Lower lobe of right lung (tissue), 2 donors: Measurements from ENCODE around the gene MRPL51. TPM values are rescaled to one million over a fixed set of nuclear protein-coding genes. Genes with fewer than 3 reads are reported as not detected.

Source experiments
- ATAC-seq, 2 donors: fragments of 200-7000 bp; cut with Tn5 transposase; one replicate each; pipeline ENCODE4 v1.9.1; 2020 to 2022; ENCODE audit warnings: mild to moderate bottlenecking in 2 of 2, moderate library complexity in 2 of 2
- DNase-seq: peaks from one replicate; pipeline ENCODE4 v3.0.0-alpha.2; 2020
- H3K27ac ChIP-seq: fragments of 200-600 bp; one replicate; pipeline ENCODE4 v1.8.0; 2022
- H3K27me3 ChIP-seq: fragments of 200-600 bp; one replicate; pipeline ENCODE4 v1.8.0; 2022; ENCODE audit warnings: low read depth
- H3K36me3 ChIP-seq: fragments of 200-600 bp; one replicate; pipeline ENCODE4 v1.8.0; 2022; ENCODE audit warnings: mild to moderate bottlenecking
- H3K4me1 ChIP-seq: fragments of 200-600 bp; one replicate; pipeline ENCODE4 v1.8.0; 2022
- H3K4me3 ChIP-seq: fragments of 200-600 bp; one replicate; pipeline ENCODE4 v1.8.0; 2022; ENCODE audit warnings: mild to moderate bottlenecking
- H3K9me3 ChIP-seq: fragments of 200-600 bp; one replicate; pipeline ENCODE4 v1.8.0; 2022
- intact Hi-C: fragments of 100-400 bp; cut with DNase I; formaldehyde crosslinking; loops from one replicate; pipeline ENCODE4 v1.11.0; 2022
- total RNA-seq: library from RNA; stranded (reverse); fragmentation: NEBNext Ultra II Directional; extraction: Animal tissue kit (Norgen Biotek cat#: 25700); gene quantifications from one replicate; pipeline ENCODE4 v1.2.1, GENCODE V29; 2021
- TF ChIP-seq, protein P1 (sequence below): fragments of 200-600 bp; IDR thresholded peaks from one replicate; pipeline ENCODE4 v1.8.0; 2022; ENCODE audit warnings: antibody characterized with exemption, mild to moderate bottlenecking
- donor health status: DM: no; HTN: yes; CAD: no; lungs with severe emphysema.

The MRPL51 gene
- total RNA-seq, 1 donor from 2014 or later, result 121 TPM

DNA sequence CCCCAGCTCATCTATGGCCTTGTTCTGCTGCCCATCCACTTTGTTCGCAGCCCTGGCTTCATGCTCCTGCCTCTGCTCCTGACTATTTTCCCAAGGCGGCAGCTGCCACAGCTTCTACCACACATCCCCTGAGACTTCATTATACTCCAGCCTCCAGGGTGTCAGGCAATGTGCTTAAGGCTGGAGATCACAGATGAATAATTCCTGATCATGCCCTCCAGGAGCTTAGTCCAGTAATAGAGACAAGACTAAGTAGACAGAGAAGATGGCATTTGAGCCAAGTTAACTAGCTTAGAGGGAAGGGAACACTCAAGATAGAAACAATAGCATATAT, 34.1 kb downstream of the MRPL51 start:
- no peak for ATAC-seq
- intact Hi-C loops, result no loop called here

DNA sequence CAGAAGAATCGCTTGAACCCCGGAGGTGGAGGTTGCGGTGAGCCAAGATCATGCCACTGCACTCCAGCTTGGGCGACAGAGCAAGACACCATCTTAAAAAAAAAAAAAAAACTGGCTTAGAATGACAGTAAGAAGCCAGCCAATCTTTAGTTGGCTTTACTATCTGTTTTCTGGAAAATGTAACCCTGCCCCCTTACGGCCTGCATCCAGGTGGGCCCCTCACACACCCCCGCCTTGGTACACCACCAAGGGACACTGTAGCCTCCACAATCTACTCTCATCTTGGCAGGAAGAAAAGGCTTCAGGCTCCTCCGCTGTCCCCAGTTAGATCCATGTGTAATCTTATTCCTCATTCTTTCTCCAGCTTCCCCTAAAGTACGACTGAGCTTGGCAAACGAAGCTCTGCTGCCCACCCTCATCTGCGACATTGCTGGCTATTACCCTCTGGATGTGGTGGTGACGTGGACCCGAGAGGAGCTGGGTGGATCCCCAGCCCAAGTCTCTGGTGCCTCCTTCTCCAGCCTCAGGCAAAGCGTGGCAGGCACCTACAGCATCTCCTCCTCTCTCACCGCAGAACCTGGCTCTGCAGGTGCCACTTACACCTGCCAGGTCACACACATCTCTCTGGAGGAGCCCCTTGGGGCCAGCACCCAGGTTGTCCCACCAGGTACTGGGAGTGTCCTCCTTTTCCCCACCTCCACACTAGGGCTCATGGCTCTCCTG, 34.6 kb downstream of the MRPL51 start:
- Histone ChIP-seq H3K36me3 (peaks cover 94% of the 10 kb centered on the region), H3K4me1 (peaks cover 31% of the 10 kb centered on the region), H3K9me3 (no peaks in the 10 kb centered on the region), H3K27me3 (no peaks in the 10 kb centered on the region), H3K27ac (no peak overlapping the region), H3K4me3 (no peak overlapping the region)
- TF ChIP-seq, protein P1, sequence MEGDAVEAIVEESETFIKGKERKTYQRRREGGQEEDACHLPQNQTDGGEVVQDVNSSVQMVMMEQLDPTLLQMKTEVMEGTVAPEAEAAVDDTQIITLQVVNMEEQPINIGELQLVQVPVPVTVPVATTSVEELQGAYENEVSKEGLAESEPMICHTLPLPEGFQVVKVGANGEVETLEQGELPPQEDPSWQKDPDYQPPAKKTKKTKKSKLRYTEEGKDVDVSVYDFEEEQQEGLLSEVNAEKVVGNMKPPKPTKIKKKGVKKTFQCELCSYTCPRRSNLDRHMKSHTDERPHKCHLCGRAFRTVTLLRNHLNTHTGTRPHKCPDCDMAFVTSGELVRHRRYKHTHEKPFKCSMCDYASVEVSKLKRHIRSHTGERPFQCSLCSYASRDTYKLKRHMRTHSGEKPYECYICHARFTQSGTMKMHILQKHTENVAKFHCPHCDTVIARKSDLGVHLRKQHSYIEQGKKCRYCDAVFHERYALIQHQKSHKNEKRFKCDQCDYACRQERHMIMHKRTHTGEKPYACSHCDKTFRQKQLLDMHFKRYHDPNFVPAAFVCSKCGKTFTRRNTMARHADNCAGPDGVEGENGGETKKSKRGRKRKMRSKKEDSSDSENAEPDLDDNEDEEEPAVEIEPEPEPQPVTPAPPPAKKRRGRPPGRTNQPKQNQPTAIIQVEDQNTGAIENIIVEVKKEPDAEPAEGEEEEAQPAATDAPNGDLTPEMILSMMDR, result no peak
- no peak for DNase-seq
- intact Hi-C loops, result no loop called here
- ATAC-seq, result no peak

More for the DNA sequence above, 34.1 kb downstream of the MRPL51 start:
- Histone ChIP-seq H3K9me3 (no peaks in the 10 kb centered on the region), H3K4me3 (no peak overlapping the region), H3K4me1 (peaks cover 36% of the 10 kb centered on the region), H3K27me3 (no peaks in the 10 kb centered on the region), H3K36me3 (peaks cover 94% of the 10 kb centered on the region), H3K27ac (no peak overlapping the region)
- TF ChIP-seq, protein P1, result no peak
- no peak for DNase-seq

DNA sequence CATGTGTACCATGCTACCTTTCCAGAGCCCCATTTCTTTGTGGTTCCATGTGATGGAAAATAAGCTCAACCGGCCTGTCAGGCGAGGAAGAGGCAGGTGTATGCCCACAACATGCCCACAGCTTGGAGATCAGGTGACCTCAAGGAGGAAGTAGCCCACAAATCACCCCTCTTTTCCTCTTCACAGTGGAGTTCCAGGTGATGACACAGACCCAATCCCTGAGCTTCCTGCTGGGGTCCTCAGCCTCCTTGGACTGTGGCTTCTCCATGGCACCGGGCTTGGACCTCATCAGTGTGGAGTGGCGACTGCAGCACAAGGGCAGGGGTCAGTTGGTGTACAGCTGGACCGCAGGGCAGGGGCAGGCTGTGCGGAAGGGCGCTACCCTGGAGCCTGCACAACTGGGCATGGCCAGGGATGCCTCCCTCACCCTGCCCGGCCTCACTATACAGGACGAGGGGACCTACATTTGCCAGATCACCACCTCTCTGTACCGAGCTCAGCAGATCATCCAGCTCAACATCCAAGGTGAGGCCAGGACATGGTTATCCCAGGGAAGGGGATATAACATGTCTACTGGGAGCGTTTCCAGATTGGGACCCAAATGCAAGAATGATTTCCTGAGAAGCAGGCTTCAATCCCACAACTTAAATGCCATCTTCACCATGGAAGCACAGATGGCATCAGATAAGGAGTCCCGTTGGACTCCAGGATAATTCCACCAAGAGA, 35.7 kb downstream of the MRPL51 start:
- H3K36me3 ChIP-seq, result peaks cover 86% of the 10 kb centered on the region
- no peaks in the 10 kb centered on the region for H3K9me3 ChIP-seq
- ATAC-seq, result no peak
- DNase-seq, result no peak
- intact Hi-C loops, result no loop called here
- no peak overlapping the region for H3K27ac ChIP-seq
- H3K27me3 ChIP-seq, result no peaks in the 10 kb centered on the region
- TF ChIP-seq, protein P1, result no peak
- peaks cover 30% of the 10 kb centered on the region for H3K4me1 ChIP-seq
- H3K4me3 ChIP-seq, result no peak overlapping the region

DNA sequence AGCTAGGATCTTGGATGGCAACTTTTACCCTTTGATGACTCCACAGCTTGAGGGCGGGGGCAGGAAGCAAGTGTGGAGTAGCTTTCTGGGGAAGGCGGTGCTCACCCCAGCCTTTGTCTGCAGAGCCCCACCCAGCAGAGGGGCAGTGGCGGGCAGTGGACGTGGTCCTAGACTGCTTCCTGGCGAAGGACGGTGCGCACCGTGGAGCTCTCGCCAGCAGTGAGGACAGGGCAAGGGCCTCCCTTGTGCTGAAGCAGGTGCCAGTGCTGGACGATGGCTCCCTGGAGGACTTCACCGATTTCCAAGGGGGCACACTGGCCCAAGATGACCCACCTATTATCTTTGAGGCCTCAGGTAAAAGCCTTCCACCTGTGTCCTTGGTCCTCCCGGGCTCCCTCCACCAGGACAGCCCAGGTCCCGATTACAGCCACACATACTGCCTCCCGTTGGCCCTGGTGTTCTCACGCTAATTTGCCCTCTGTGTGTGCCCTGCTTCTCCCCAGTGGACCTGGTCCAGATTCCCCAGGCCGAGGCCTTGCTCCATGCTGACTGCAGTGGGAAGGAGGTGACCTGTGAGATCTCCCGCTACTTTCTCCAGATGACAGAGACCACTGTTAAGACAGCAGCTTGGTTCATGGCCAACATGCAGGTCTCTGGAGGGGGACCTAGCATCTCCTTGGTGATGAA, 40.0 kb downstream of the MRPL51 start:
- peaks cover 43% of the 10 kb centered on the region for H3K36me3 ChIP-seq
- ATAC-seq (peak; percentile 33), DNase-seq (peak; percentile 62)
- peak overlapping the region; percentile 92 for H3K27ac ChIP-seq
- peaks cover 27% of the 10 kb centered on the region for H3K4me1 ChIP-seq
- intact Hi-C loops, result no loop called here
- H3K4me3 ChIP-seq, result peak overlapping the region; percentile 66
- no peaks in the 10 kb centered on the region for H3K27me3 ChIP-seq
- H3K9me3 ChIP-seq, result no peaks in the 10 kb centered on the region
- TF ChIP-seq, protein P1, result no peak

DNA sequence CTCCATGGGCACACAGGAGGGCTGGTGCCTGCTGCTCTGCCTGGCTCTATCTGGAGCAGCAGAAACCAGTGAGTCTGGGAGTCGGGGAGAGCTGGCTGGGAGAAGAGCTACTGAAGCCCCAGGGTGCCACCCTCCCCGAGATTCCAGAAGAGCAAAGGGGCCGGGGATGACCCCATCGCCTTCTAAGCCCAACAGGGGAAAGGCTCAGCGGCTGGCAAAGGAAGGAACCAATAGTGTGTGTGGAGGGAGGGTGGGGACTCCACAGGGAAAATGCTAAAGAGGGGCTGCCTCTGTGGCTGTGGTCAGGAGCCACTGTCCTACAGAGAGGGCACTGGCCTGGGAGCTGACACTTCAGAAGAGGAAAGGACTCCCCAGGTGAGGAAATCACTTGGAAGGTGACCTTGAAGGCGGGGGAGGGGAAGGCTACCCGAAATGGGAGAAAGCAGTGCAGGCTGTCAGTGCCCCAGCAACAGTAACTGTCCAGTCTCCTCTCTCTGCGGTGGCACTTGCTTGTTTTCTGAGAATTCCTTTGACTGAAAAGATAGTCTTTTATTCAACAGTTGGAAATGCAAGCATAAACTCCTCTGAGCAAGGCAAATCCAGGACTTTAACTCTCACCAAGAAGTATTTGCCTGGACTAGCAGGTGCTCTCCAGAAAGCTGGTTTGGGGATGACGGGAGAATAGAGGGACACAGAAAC, 40.7 kb downstream of the MRPL51 start:
- Histone ChIP-seq H3K4me3 (peak overlapping the region; percentile 66), H3K4me1 (peaks cover 27% of the 10 kb centered on the region), H3K9me3 (no peaks in the 10 kb centered on the region), H3K27me3 (no peaks in the 10 kb centered on the region), H3K27ac (peak overlapping the region; percentile 92), H3K36me3 (peaks cover 36% of the 10 kb centered on the region)
- DNase-seq, result no peak
- intact Hi-C loops, result no loop called here
- TF ChIP-seq, protein P1, result no peak
- peak; percentile 28 to 39 for ATAC-seq
